ENCODE measurements around the gene PDE1A.

DNA sequence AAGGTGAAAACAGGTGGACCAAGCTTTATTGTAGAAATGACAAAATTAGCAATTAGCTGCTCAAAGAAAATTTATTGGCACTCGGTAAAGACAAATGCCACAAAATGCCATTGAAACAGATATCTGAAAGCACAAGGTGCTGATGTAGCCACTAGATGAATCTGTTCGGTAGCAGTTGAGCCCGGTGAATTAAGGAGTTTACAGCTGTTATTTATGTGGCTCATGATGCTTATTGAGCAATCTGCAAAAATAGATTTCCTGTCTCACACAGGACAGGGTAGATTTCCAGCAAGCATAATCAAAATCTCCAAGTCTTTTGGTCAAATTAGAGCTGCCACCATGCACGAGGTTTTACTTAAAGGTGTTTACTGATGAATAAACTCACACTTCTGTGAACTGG is 259.0 kb downstream of the PDE1A start:
- TF ChIP-seq ZNF24 (IDR thresholded peaks at IDR 0.05) (no peak), TAF1 (IDR thresholded peaks at IDR 0.05; ENCODE audit: borderline replicate concordance, low read depth, low read length) (no peak), HDAC6 (IDR thresholded peaks at IDR 0.05; ENCODE audit: unreplicated experiment) (no peak), EGR1 (IDR thresholded peaks at IDR 0.05; ENCODE audit: borderline replicate concordance in 1 of 2, low read depth in 2 of 2, low read length in 2 of 2) (no peak), POLR2AphosphoS2 (IDR thresholded peaks at IDR 0.05; ENCODE audit: low read depth, low read length) (no peak), POLR2A (IDR thresholded peaks at IDR 0.05; ENCODE audit: low read depth, low read length) (no peak)
- TF ChIP-seq, protein P1, sequence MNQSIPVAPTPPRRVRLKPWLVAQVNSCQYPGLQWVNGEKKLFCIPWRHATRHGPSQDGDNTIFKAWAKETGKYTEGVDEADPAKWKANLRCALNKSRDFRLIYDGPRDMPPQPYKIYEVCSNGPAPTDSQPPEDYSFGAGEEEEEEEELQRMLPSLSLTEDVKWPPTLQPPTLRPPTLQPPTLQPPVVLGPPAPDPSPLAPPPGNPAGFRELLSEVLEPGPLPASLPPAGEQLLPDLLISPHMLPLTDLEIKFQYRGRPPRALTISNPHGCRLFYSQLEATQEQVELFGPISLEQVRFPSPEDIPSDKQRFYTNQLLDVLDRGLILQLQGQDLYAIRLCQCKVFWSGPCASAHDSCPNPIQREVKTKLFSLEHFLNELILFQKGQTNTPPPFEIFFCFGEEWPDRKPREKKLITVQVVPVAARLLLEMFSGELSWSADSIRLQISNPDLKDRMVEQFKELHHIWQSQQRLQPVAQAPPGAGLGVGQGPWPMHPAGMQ (IDR thresholded peaks at IDR 0.05; ENCODE audit: borderline replicate concordance), result no peak
- TF ChIP-seq, protein P2, sequence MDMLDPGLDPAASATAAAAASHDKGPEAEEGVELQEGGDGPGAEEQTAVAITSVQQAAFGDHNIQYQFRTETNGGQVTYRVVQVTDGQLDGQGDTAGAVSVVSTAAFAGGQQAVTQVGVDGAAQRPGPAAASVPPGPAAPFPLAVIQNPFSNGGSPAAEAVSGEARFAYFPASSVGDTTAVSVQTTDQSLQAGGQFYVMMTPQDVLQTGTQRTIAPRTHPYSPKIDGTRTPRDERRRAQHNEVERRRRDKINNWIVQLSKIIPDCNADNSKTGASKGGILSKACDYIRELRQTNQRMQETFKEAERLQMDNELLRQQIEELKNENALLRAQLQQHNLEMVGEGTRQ (IDR thresholded peaks at IDR 0.05; ENCODE audit: borderline replicate concordance, low read depth, low read length), result no peak
- TF ChIP-seq, protein P3, sequence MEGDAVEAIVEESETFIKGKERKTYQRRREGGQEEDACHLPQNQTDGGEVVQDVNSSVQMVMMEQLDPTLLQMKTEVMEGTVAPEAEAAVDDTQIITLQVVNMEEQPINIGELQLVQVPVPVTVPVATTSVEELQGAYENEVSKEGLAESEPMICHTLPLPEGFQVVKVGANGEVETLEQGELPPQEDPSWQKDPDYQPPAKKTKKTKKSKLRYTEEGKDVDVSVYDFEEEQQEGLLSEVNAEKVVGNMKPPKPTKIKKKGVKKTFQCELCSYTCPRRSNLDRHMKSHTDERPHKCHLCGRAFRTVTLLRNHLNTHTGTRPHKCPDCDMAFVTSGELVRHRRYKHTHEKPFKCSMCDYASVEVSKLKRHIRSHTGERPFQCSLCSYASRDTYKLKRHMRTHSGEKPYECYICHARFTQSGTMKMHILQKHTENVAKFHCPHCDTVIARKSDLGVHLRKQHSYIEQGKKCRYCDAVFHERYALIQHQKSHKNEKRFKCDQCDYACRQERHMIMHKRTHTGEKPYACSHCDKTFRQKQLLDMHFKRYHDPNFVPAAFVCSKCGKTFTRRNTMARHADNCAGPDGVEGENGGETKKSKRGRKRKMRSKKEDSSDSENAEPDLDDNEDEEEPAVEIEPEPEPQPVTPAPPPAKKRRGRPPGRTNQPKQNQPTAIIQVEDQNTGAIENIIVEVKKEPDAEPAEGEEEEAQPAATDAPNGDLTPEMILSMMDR (IDR thresholded peaks at IDR 0.05 in 2 of 3, conservative IDR thresholded peaks at IDR 0.05 in 1 of 3; ENCODE audit: control insufficient read depth in 2 of 3, extremely low read depth in 1 of 3, insufficient read depth in 1 of 3, low read depth in 3 of 3, low read length in 3 of 3), result no peak
- TF ChIP-seq, protein P4, sequence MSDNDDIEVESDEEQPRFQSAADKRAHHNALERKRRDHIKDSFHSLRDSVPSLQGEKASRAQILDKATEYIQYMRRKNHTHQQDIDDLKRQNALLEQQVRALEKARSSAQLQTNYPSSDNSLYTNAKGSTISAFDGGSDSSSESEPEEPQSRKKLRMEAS (IDR thresholded peaks at IDR 0.05; ENCODE audit: low read depth, low read length), result no peak

All from GM12878 (cell line).